K562 (cell line): Measurements from ENCODE around the gene PEF1.

Experiments
- ATF2 ChIP-seq: sonication (generic); formaldehyde crosslinking; IDR thresholded peaks from 2 replicates; pipeline ENCODE4 v1.8.1; 2022; ENCODE audit warnings: missing genetic modification reagents
- CTCF ChIP-seq, 3 experiments: IDR thresholded peaks in 2 of 3; conservative IDR thresholded peaks in 1 of 3; 2 replicates each; pipeline ENCODE4 v1.5.1; 2011 to 2012; ENCODE audit warnings: low read length in 3 of 3, mild to moderate bottlenecking in 3 of 3, control low read depth in 2 of 3, improper control_type of control experiment in 1 of 3, inconsistent platforms in 1 of 3, low read depth in 1 of 3, mixed read lengths in 1 of 3, moderate library complexity in 1 of 3; ENCODE audit not compliant: insufficient read depth in 2 of 3
- KHSRP ChIP-seq: fragments of 450-650 bp; IDR thresholded peaks from 2 replicates; pipeline ENCODE4 v1.6.1; 2017
- MIER1 ChIP-seq: fragments of 450-650 bp; IDR thresholded peaks from 2 replicates; pipeline ENCODE4 v1.6.1; 2016; ENCODE audit warnings: antibody characterized with exemption, mild to moderate bottlenecking, low read depth
- MTA3 ChIP-seq: fragments of 450-650 bp; formaldehyde crosslinking; IDR thresholded peaks from 2 replicates; pipeline ENCODE4 v1.6.1; 2017; ENCODE audit warnings: mild to moderate bottlenecking, borderline replicate concordance
- NKRF ChIP-seq: fragments of 450-650 bp; IDR thresholded peaks from 2 replicates; pipeline ENCODE4 v1.6.1; 2016; ENCODE audit warnings: borderline replicate concordance
- PHF8 ChIP-seq: fragments of 200-600 bp; sonication (generic); IDR thresholded peaks from 2 replicates; pipeline ENCODE4 v1.6.1; 2012; ENCODE audit warnings: mixed run types, mild to moderate bottlenecking, inconsistent platforms, low read length, moderate library complexity, borderline replicate concordance
- POLR2A ChIP-seq: fragments of 450-650 bp; conservative IDR thresholded peaks from 2 replicates; pipeline ENCODE4 v1.6.1; 2016
- RAD21 ChIP-seq, 2 experiments: fragments of 250-450 bp in 1 of 2; fragments of 450-650 bp in 1 of 2; sonication (Bioruptor Pico) in 1 of 2; formaldehyde crosslinking in 1 of 2; IDR thresholded peaks in 1 of 2; conservative IDR thresholded peaks in 1 of 2; 2 replicates each; pipeline versions ENCODE4 v1.4.0 to v1.8.0; 2020 to 2022; ENCODE audit warnings: mild to moderate bottlenecking in 2 of 2, moderate library complexity in 1 of 2
- RBM14 ChIP-seq: fragments of 200-400 bp; formaldehyde crosslinking; IDR thresholded peaks from 2 replicates; pipeline ENCODE4 v1.6.1; 2018; ENCODE audit warnings: low read depth, mild to moderate bottlenecking, low read length, moderate library complexity, borderline replicate concordance; ENCODE audit not compliant: insufficient read depth
- TARDBP ChIP-seq: fragments of 450-650 bp; IDR thresholded peaks from 2 replicates; pipeline ENCODE4 v1.6.1; 2016
- XRCC5 ChIP-seq: fragments of 200-400 bp; formaldehyde crosslinking; IDR thresholded peaks from 2 replicates; pipeline ENCODE4 v1.6.1; 2017; ENCODE audit warnings: low read depth, mild to moderate bottlenecking, low read length
- ZNF274 ChIP-seq: IDR thresholded peaks from 2 replicates; pipeline ENCODE4 v1.6.1; 2011; ENCODE audit warnings: low read depth, mild to moderate bottlenecking, low read length, moderate library complexity, borderline replicate concordance

- TF ChIP-seq ATF2 (no peak), POLR2A (no peak), NKRF (no peak), CTCF (IDR thresholded peaks at IDR 0.05 in 2 of 3, conservative IDR thresholded peaks at IDR 0.05 in 1 of 3; ENCODE audit: insufficient read depth in 2 of 3, low read depth in 1 of 3, low read length in 3 of 3) (no peak), RAD21 (CRISPR knock-in tag; conservative IDR thresholded peaks at IDR 0.05 in 1 of 2, IDR thresholded peaks at IDR 0.05 in 1 of 2) (no peak), MTA3 (no peak), KHSRP (no peak), ZNF274 (no peak), XRCC5 (no peak), TARDBP (no peak), RBM14 (no peak), PHF8 (no peak), MIER1 (no peak)
Observed at GRCh38 chr1:31637915-31638673, 6.6 kb downstream of the PEF1 start.
